Measurements from ENCODE around the gene MUC22. TPM values are rescaled to one million over a fixed set of nuclear protein-coding genes. Genes with fewer than 3 reads are reported as not detected.

Gene MUC22
- total RNA-seq, 3 donors from 2014 or later, result not detected

- intact Hi-C loops (cut with DNase I, micrococcal nuclease), result loop anchor here in 1 of 2 donors (10.0 kb wide), 1 partner anchor 251 kb away; no protein-coding TSS in a partner anchor
- DNase-seq, result no peak
- H3K4me1 ChIP-seq (ENCODE audit: low read depth), result peaks cover 3% of the 10 kb centered on the region
- ATAC-seq, result no peak
- no peak for TF ChIP-seq CTCF (IDR thresholded peaks at IDR 0.05)
- H3K9me3 ChIP-seq, result no peaks in the 10 kb centered on the region
- no peaks in the 10 kb centered on the region for H3K36me3 ChIP-seq (ENCODE audit: low read depth)
- H3K4me3 ChIP-seq, result no peak overlapping the region
Observed at GRCh38 chr6:31075528-31075927, 65.3 kb downstream of the MUC22 start.

- no peak for TF ChIP-seq CTCF (IDR thresholded peaks at IDR 0.05)
- Histone ChIP-seq H3K4me3 (no peak overlapping the region), H3K4me1 (ENCODE audit: low read depth) (peaks cover 3% of the 10 kb centered on the region), H3K9me3 (no peaks in the 10 kb centered on the region), H3K36me3 (ENCODE audit: low read depth) (no peaks in the 10 kb centered on the region)
- intact Hi-C loops (cut with DNase I, micrococcal nuclease), result loop anchor here in 1 of 2 donors (10.0 kb wide), 1 partner anchor 252 kb away; no protein-coding TSS in a partner anchor
- DNase-seq, result no peak
- ATAC-seq, result no peak
Observed at GRCh38 chr6:31076611-31077010, 66.3 kb downstream of the MUC22 start.

GRCh38 chr6:31079656-31080261 lies 69.5 kb downstream of the MUC22 start:
- H3K36me3 ChIP-seq (ENCODE audit: low read depth), result no peaks in the 10 kb centered on the region
- peak; percentile 53 for TF ChIP-seq CTCF (IDR thresholded peaks at IDR 0.05)

GRCh38 chr6:31081872-31082271 lies 71.6 kb downstream of the MUC22 start:
- peaks cover 3% of the 10 kb centered on the region for H3K4me1 ChIP-seq (ENCODE audit: low read depth)
- no peak for DNase-seq

More at GRCh38 chr6:31079656-31080261, 69.5 kb downstream of the MUC22 start:
- ATAC-seq (peak; percentile 85), DNase-seq (peak in 2 of 3 donors; percentile 59 to 86)
- intact Hi-C loops (cut with DNase I, micrococcal nuclease), result loop anchor here in 1 of 2 donors (10.0 kb wide), 1 partner anchor 255 kb away; no protein-coding TSS in a partner anchor
- Histone ChIP-seq H3K4me3 (no peak overlapping the region), H3K9me3 (no peaks in the 10 kb centered on the region), H3K4me1 (ENCODE audit: low read depth) (peaks cover 3% of the 10 kb centered on the region)

GRCh38 chr6:31083742-31084354 lies 73.6 kb downstream of the MUC22 start:
- no peak for TF ChIP-seq CTCF (IDR thresholded peaks at IDR 0.05)
- Histone ChIP-seq H3K4me3 (no peak overlapping the region), H3K9me3 (no peaks in the 10 kb centered on the region), H3K36me3 (ENCODE audit: low read depth) (no peaks in the 10 kb centered on the region), H3K4me1 (ENCODE audit: low read depth) (peaks cover 3% of the 10 kb centered on the region)
- DNase-seq, result peak in 1 of 3 donors; percentile 65
- ATAC-seq, result peak; percentile 58
- intact Hi-C loops (cut with DNase I, micrococcal nuclease), result no loop called here

More at GRCh38 chr6:31081872-31082271, 71.6 kb downstream of the MUC22 start:
- Histone ChIP-seq H3K4me3 (no peak overlapping the region), H3K36me3 (ENCODE audit: low read depth) (no peaks in the 10 kb centered on the region), H3K9me3 (no peaks in the 10 kb centered on the region)
- ATAC-seq, result no peak
- TF ChIP-seq CTCF (IDR thresholded peaks at IDR 0.05), result no peak
- intact Hi-C loops (cut with DNase I, micrococcal nuclease), result no loop called here

Other genes starting within 250 kb of the MUC22 start
- 100 to 1,000 TPM; 145 to 336 (median 271) TPM for gene DDR1, start 126.0 kb upstream of the MUC22 start, total RNA-seq
- 10 to 100 TPM; 17.0 to 25.3 (median 25.0) TPM for gene GTF2H4, start 102.3 kb upstream of the MUC22 start, total RNA-seq
- 10 to 100 TPM; 20.9 to 27.6 (median 27.3) TPM for gene VARS2, start 96.2 kb upstream of the MUC22 start, total RNA-seq
- gene SFTA2, start 78.3 kb upstream of the MUC22 start, total RNA-seq, result not detected
- gene MUCL3, start 69.5 kb upstream of the MUC22 start, total RNA-seq, result under 1 TPM in 1 of 3 donors, not detected in 2; 0.07 TPM
- under 1 TPM in 1 of 3 donors, not detected in 2; 0.12 TPM for gene MUC21, start 26.8 kb upstream of the MUC22 start, total RNA-seq
- gene C6orf15, start 102.1 kb downstream of the MUC22 start, total RNA-seq, result not detected
- gene PSORS1C1, start 104.3 kb downstream of the MUC22 start, total RNA-seq, result 10 to 100 TPM in 1 of 3 donors, 1 to 10 TPM in 2; 2.4 to 11.1 (median 4.6) TPM
- not detected for gene CDSN, start 110.0 kb downstream of the MUC22 start, total RNA-seq
- gene PSORS1C2, start 128.6 kb downstream of the MUC22 start, total RNA-seq, result not detected
- gene CCHCR1, start 147.3 kb downstream of the MUC22 start, total RNA-seq, result 10 to 100 TPM; 25.7 to 53.3 (median 43.4) TPM
- gene TCF19, start 148.1 kb downstream of the MUC22 start, total RNA-seq, result 10 to 100 TPM in 1 of 3 donors, 1 to 10 TPM in 2; 5.3 to 13.2 (median 7.3) TPM
- 1 to 10 TPM; 2.1 to 5.8 (median 3.4) TPM for gene POU5F1, start 160.2 kb downstream of the MUC22 start, total RNA-seq